OCI-LY7 (cell line): Measurements from ENCODE around the gene NALCN.

Source experiments
- CTCF ChIP-seq: fragments of 200-600 bp; sonication (generic); conservative IDR thresholded peaks from 2 replicates; pipeline ENCODE4 v1.5.1; 2014; ENCODE audit warnings: mild to moderate bottlenecking, antibody characterized with exemption, low read length, moderate library complexity, mixed read lengths
- EZH2phosphoT487 ChIP-seq: fragments of 200-600 bp; sonication (generic); IDR thresholded peaks from 2 replicates; pipeline ENCODE4 v1.6.1; 2018; ENCODE audit warnings: low read depth, borderline replicate concordance, mild to moderate bottlenecking, mixed run types, antibody characterized with exemption, low read length, moderate library complexity, mixed read lengths

- peak; percentile 56 for TF ChIP-seq CTCF
- TF ChIP-seq EZH2phosphoT487: no peak
These were observed 260.4 kb downstream of the NALCN start for GRCh38 chr13:101155920-101156319.
